ENCODE measurements around the gene C17orf58.

Gene C17orf58

DNA sequence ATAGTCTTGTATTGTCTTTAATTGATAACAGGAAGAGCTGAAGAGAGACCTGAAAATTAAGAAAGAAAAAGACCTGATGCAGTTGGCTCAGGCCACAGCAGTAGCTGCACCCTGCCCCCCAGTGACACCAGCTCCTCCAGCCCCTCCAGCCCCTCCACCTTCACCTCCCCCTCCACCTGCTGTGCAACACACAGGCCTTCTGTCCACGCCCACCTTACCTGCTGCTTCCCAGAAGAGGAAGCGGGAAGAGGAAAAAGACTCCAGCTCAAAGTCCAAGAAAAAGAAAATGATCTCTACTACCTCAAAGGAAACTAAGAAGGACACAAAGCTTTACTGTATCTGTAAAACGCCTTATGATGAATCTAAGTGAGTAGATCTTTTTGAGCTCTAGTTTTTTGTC is 36.8 kb downstream of the C17orf58 start:
- DNase-seq (ENCODE audit: low read depth in 2 of 2): no peak

DNA sequence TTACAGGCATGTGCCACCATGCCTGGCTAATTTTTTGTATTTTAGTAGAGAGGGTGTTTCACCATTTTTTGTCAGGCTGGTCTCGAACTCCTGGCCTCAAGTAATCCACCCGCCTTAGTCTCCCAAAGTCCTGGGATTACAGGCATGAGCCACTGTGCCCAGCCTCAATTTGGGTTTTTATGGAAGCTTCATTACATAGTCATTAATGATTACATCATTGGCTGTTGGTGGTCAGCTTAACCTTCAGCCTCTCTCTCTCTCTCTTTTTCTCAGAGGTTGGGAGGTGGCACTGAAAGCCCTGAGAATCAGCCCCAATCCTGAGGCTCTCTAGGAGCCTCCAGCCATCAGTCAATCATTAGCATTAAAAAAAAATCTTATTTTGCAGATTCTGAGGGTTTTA is 45.3 kb downstream of the C17orf58 start:
- no peak for DNase-seq (ENCODE audit: low read depth in 2 of 2)

DNA sequence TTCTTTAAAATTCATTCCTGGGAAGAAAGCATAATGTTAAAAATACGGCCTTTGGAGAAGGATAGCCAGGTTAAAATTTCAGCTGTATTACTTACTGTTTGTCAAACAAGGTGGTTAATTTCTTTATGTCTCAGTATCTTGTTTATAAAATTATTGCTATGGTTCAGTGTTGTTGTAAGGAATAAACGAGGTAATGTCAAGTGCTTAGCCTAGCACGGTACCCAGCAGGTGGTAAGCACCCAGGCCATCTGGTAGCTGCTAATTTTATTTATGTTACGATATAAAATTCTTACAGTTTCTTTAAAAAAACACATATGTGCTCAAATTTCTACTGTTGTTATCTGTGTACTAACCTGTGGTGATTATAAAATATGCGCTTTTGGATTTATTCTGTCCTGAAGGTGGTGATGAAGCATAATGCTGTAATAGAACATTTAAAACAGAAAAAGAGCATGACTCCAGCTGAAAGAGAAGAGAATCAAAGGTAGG is 48.9 kb downstream of the C17orf58 start:
- no peak for DNase-seq (ENCODE audit: low read depth in 2 of 2)

DNA sequence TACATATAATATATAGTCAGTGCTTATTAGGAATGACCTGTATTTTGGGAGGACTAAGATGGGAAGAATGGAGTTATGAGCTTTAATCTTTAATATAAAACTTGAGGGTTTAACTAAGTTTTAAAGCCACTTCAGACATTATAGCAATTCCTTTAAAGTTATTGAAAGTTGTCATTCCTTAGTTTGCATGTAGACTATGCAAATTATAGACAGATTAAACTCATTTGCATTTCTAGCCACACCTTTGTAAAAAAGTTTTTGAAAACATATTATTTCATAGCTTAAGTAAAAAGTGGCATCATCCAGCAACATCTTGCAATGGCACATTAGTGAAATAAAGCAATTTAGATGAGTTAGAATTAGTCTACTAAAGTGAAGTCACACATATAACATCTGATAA is 49.8 kb downstream of the C17orf58 start:
- no peak for DNase-seq (ENCODE audit: low read depth in 2 of 2)

DNA sequence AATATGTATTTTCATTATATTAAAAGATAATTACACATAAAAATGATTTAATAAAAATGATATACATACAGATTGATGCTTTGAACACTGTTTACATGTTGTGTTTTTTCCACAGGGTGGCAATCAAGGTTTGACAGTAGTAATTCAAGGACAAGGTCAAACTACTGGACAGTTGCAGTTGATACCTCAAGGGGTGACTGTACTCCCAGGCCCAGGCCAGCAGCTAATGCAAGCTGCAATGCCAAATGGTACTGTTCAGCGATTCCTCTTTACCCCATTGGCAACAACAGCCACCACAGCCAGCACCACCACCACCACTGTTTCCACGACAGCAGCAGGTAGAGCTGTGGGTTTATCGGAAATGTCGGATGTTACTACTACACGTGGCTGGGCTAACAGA is 52.2 kb downstream of the C17orf58 start:
- no peak for DNase-seq (ENCODE audit: low read depth in 2 of 2)

DNA sequence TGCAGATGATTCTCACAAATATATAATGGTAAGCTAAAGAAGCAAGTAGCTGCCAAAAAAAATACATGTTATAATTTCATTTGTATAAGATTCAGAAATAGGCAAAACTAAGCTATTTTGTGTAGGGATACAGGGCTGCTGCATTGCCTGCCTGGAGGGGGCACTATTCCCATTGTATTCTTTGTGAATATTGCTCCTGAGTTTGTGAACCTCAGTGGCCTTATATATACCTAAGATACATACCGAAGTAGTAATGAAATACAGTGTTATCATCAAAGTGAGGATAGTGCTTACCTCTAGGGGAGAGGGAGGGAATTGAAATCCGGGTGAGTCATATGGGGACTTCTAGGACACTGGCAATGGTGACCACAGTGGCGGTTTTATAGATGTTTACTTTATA is 53.5 kb downstream of the C17orf58 start:
- DNase-seq (ENCODE audit: low read depth in 2 of 2): no peak

Data from activated CD4-positive, alpha-beta T cell treated with anti-CD3 and anti-CD28 coated beads for 24 hours (primary cell).